GM12873 (cell line): ENCODE results near the gene CRTC1.

Source experiments
- CTCF ChIP-seq: IDR thresholded peaks from 2 replicates; pipeline ENCODE4 v1.5.1; 2012; ENCODE audit warnings: low read depth, mild to moderate bottlenecking, moderate library complexity, low read length, control low read depth; ENCODE audit not compliant: insufficient read depth; ENCODE audit errors: missing control alignments

The CRTC1 gene

GRCh38 chr19:18725841-18726770 lies 42.6 kb downstream of the CRTC1 start:
- TF ChIP-seq CTCF: no peak

GRCh38 chr19:18726846-18727245 lies 43.4 kb downstream of the CRTC1 start:
- no peak for TF ChIP-seq CTCF

- no peak for TF ChIP-seq CTCF
Measured at GRCh38 chr19:18729933-18730530, 46.6 kb downstream of the CRTC1 start.

- TF ChIP-seq CTCF: peak; percentile 25
Measured at GRCh38 chr19:18730885-18731513, 47.5 kb downstream of the CRTC1 start.

- TF ChIP-seq CTCF: no peak
Measured at GRCh38 chr19:18731562-18732008, 48.1 kb downstream of the CRTC1 start.

- no peak for TF ChIP-seq CTCF
Measured at GRCh38 chr19:18733196-18733647, 49.7 kb downstream of the CRTC1 start.

GRCh38 chr19:18735324-18735723 lies 51.8 kb downstream of the CRTC1 start:
- no peak for TF ChIP-seq CTCF
